ENCODE data around the gene ATG101.

Gene ATG101

DNA sequence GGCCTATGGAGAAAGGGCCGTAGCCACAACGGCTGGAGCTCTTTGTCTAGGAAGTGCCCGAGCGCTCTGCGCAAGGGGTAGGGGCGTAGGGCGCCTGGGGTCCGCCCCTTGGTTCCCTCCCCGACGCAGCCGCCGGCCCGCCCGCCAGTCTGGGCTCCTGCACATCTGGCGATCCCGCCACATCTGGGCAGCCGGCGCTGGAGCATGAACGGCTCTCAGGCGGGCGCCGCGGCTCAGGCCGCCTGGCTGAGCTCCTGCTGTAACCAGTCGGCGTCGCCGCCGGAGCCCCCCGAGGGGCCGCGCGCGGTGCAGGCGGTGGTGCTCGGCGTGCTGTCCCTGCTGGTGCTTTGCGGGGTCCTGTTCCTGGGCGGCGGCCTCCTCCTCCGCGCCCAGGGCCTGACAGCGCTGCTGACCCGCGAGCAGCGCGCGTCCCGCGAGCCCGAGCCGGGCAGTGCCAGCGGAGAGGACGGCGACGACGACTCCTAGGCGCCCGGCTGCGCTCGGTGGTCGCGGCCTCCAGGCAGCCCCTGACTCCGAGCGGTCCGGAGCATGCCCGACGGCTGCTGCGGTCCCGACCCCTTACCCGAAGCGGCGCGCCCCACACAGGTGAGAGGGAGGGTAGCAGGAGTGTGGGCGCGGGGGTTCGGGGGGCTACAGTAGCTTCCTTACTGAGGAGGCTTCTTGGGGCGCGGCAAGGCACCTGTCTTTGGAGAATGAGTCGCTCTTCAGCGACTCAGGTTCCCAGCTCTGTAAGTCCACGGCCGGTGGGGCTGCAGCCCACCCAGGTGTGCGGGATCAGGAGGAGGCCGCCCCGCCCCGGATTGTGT, 10.0 kb downstream of the ATG101 start, which contains the start of gene SMIM41:
SMIM41 (plus strand) TSS at position 129 of the 827 bp plus-strand sequence; CDS start at position 205, 76 bp downstream.
- DNase-seq (ENCODE audit: low spot score): no peak
- no peak for FAIRE-seq

DNA sequence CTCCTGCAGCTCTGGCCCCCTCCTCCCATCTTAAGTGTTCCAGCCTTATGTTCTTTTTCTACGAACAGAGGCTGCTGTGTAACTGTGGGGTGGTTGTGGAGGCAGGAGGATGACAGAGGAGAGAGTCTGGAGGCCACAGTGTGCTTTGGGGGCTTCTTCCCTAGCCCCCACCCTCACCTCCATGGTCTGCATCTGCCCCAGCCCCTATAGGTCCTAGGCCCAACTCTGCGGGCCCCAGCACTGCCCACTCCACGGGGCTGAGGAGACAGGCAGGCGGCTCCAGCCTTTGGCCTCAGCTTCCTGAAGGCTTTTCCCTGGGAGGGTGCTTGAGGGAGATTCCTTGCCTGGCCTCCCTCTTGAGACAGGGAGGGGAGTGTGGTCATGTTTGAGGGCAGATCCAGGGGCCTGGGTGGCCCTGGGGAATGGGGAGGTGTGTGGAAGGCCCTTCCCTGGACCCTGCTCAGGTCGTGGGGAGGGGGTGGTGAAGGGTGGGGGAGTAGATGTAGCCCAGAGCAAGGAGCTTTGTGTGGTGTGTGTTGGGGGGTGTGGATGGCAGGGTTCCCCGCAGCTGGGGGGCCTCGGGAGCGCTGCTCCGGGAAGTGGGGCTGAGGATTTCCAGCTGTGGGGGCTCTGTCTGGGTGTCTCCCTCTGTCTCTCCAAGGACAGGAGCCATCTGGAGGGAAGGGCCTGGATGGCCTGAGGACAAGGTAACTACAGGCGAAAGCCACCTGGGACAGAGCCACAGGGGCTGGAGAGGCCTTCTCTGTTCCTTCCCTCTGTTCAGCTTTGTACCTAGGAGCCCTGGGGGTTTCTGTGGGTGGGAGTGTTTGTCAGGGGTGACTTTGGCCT, 10.8 kb downstream of the ATG101 start:
- no peak for FAIRE-seq
- no peak for DNase-seq (ENCODE audit: low spot score)

GRCh38 chr12:52081263-52081733, 11.5 kb downstream of the ATG101 start:
- FAIRE-seq (no peak), DNase-seq (ENCODE audit: low spot score) (no peak)

DNA sequence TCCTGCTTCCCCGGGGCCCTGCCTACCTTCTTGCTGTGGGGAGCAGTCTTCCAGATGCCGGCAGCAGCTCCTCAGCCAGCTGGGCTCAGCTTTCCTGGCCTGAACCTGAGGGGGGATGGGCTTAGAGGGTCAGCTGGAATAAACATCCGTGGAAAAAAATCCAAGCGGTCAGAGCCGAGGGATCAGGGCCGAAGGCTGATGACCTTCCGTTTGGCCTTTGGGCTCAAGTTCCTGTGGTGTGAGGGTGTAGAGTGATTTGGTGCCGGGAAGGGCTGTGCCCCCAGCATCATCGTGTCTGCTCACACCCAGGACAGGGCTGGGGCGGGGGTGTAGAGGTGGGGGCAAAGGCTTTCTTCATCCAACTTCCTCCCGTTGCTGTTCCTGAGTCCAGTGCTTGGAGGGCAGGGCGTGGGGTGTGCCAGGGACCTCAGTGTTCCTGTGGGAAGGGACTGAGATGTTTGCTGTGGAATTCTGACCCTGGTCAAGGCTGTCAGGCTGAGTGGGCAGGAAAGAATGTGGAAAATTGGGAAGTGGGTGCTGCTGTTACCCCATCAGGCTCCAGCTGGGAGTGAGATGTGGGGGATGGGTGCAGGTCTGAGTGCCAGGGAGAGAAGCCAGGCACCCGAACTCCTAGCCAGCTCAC, 12.4 kb downstream of the ATG101 start:
- no peak for FAIRE-seq
- no peak for DNase-seq (ENCODE audit: low spot score)

GRCh38 chr12:52082669-52082987, 12.8 kb downstream of the ATG101 start:
- DNase-seq (ENCODE audit: low spot score) (no peak), FAIRE-seq (no peak)

- DNase-seq (ENCODE audit: low spot score) (peak; percentile 84), FAIRE-seq (peak; percentile 50)
Observed at GRCh38 chr12:52082988-52083637, 13.3 kb downstream of the ATG101 start.

GRCh38 chr12:52083638-52083996, 13.8 kb downstream of the ATG101 start:
- FAIRE-seq (no peak), DNase-seq (ENCODE audit: low spot score) (no peak)

- DNase-seq (ENCODE audit: low spot score) (no peak), FAIRE-seq (no peak)
Observed at GRCh38 chr12:52084491-52085231, 14.9 kb downstream of the ATG101 start.

DNA sequence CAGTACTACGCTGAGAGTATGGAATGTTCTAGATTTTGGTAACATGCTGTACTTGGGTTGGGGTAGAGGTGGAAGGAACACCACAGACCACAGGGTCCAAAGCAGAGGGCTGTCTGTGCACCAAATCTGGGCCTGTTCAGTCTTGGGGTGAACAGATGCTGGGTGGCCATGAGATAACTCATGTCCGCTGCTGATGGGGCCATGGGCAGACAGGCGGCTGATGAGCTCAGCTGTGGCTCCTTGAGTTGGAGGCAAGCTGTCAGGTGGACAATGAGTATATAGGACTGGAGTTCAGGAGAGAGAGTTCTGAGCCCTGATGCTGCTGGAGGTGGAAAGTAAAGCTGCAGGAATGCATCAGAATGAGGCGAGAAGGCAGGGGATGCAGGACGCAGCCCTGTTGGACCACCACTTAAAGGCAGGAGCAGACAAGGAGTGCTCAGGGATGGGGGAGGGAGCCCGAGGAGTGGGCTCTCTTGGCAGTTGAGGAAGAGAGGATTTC, 16.0 kb downstream of the ATG101 start:
- DNase-seq (ENCODE audit: low spot score) (no peak), FAIRE-seq (no peak)

GRCh38 chr12:52086366-52086765, 16.6 kb downstream of the ATG101 start:
- DNase-seq (ENCODE audit: low spot score): no peak
- FAIRE-seq: no peak

GRCh38 chr12:52086944-52087835, 17.4 kb downstream of the ATG101 start:
- DNase-seq (ENCODE audit: low spot score) (no peak), FAIRE-seq (no peak)

GRCh38 chr12:52087961-52088820, 18.4 kb downstream of the ATG101 start:
- FAIRE-seq (no peak), DNase-seq (ENCODE audit: low spot score) (no peak)

GRCh38 chr12:52089491-52089890, 19.7 kb downstream of the ATG101 start:
- FAIRE-seq (no peak), DNase-seq (ENCODE audit: low spot score) (no peak)

DNA sequence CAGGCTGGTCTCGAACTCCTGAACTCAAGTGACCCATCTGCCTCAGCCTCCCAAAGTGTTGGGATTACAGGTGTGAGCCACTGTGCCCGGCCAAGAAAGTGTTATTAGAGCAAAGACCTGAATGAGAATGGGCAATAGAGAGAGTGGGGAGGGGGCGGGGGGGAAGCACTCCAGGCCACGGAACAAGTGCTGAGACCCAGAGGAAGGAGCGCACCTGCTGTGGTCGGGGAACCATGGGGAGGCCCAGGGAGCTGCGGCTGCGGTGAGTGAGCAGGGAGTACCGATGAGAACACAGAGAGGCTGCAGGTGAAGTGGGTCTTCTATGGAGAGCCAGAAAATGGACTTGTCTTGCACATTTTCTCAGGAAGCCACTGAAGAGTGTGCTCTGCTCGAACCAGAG, 20.5 kb downstream of the ATG101 start:
- FAIRE-seq: no peak
- DNase-seq (ENCODE audit: low spot score): no peak

- no peak for FAIRE-seq
- no peak for DNase-seq (ENCODE audit: low spot score)
Observed at GRCh38 chr12:52091061-52091460, 21.3 kb downstream of the ATG101 start.

GRCh38 chr12:52091869-52092268, 22.1 kb downstream of the ATG101 start:
- DNase-seq (ENCODE audit: low spot score) (no peak), FAIRE-seq (no peak)

DNA sequence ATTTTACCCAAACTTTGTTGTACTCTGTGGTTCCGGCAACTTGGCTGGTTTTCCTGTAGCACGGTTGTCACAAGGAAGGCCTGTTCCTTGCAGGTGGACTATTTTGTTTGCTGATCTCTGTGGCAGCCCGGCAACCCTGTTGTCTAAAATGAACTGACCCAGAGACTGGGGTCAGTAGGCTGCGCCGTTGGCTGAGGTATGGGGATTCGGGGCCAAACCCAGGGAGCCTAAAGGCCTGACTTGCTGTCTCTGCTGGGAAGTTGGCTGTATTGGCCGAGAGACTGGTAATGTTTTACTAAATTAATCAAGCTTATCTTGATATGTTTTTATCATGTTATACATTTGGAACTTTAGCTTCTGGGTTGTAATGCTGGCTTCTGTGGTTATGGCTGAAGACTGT, 23.6 kb downstream of the ATG101 start:
- DNase-seq (ENCODE audit: low spot score) (no peak), FAIRE-seq (no peak)

DNA sequence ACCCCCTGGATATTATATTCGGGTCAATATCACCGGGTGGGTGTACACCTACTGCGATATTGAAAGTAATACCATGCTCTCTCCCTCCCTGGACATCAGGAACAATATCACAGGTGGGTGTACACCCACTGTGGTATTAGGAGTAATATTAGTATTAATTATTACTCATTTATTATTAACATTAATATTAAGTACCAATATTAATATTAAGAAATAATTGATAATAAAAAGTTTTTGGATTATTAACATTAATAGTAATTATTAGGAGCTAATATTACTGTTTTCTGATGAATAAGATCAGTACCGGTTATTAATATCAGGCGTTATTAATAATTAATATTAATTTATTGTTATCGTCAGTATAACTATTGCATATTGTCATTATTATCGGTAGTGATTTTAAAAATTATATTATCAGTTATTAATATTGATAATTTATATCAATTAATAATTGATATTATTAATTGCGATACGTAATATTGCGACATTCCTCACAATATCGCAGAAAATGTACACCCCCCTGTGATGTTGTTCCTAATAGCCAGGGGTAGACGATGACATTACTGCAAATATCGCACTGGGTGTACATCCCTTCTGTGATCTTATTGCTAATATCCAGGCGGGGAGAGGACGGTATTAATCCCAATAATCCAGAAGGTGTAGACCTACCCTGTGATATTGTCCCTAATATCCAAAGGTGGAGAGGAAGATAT, 26.7 kb downstream of the ATG101 start:
- DNase-seq (ENCODE audit: low spot score) (no peak), FAIRE-seq (no peak)
